ENCODE results near the gene SYVN1.

DNA sequence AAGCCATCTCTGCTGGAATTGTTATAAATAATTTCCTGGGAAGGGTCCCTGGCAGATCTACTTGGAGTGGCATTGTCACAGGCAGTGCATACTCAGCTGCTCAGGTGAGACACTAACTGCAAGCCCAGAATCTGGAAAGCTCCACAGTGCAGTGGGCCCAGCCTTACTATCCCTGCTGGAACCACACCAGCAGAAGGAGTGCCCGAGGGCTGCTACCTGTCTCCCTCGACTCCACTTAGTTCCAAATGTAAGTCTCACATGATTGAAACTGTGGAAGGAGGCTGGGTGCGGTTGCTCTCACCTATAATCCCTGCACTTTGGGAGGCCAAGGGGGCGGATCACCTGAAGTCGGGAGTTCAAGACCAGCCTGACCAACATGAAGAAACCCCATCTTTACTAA, 14.3 kb upstream of the SYVN1 start:
- TF ChIP-seq, protein P1, sequence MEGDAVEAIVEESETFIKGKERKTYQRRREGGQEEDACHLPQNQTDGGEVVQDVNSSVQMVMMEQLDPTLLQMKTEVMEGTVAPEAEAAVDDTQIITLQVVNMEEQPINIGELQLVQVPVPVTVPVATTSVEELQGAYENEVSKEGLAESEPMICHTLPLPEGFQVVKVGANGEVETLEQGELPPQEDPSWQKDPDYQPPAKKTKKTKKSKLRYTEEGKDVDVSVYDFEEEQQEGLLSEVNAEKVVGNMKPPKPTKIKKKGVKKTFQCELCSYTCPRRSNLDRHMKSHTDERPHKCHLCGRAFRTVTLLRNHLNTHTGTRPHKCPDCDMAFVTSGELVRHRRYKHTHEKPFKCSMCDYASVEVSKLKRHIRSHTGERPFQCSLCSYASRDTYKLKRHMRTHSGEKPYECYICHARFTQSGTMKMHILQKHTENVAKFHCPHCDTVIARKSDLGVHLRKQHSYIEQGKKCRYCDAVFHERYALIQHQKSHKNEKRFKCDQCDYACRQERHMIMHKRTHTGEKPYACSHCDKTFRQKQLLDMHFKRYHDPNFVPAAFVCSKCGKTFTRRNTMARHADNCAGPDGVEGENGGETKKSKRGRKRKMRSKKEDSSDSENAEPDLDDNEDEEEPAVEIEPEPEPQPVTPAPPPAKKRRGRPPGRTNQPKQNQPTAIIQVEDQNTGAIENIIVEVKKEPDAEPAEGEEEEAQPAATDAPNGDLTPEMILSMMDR (IDR thresholded peaks at IDR 0.05) = no peak
- TF ChIP-seq EZH2 (IDR thresholded peaks at IDR 0.05; ENCODE audit: borderline replicate concordance, insufficient read depth, low read depth, low read length, poor library complexity, severe bottlenecking) = no peak
